ENCODE data around the gene SORCS2. TPM values are rescaled to one million over a fixed set of nuclear protein-coding genes. Genes with fewer than 3 reads are reported as not detected.

The SORCS2 gene
- polyA plus RNA-seq, 1 of the 3 experiments (the other 2 are of a cell fraction): 1.6 TPM

GRCh38 chr4:7410446-7410845 is 218.1 kb downstream of the SORCS2 start:
- no peaks in the 10 kb centered on the region for H3K9me2 ChIP-seq
- no peak overlapping the region for H3K4me2 ChIP-seq
- H2AFZ ChIP-seq (ENCODE audit: low read depth): no peak overlapping the region
- TF ChIP-seq YY1 (IDR thresholded peaks at IDR 0.05; ENCODE audit: low read depth): no peak
- H3K27ac ChIP-seq (ENCODE audit: low read depth in 2 of 2, low read length in 1 of 2): no peak overlapping the region
- no peak overlapping the region for H3K4me3 ChIP-seq (ENCODE audit: low read depth in 2 of 2, low read length in 1 of 2)
- peaks cover 11% of the 10 kb centered on the region for H3K9me3 ChIP-seq
- H4K20me1 ChIP-seq (ENCODE audit: insufficient read depth): no peaks in the 10 kb centered on the region
- H3K27me3 ChIP-seq (ENCODE audit: insufficient read depth): no peaks in the 10 kb centered on the region
- H3K9ac ChIP-seq: no peak overlapping the region
- 83% methylated on average over 1 of the region's 1 CpG for WGBS (ENCODE audit: low lambda C conversion rate)
- H3F3A ChIP-seq (replicated peaks; ENCODE audit: insufficient read depth): no peaks in the 10 kb centered on the region
- ChIA-PET CTCF (interaction anchor here (0.6 kb wide), 1 partner anchor 145 kb away, joined by 3 read pairs; no protein-coding TSS in a partner anchor), POLR2A (no interaction called here)
- H3K79me2 ChIP-seq (ENCODE audit: insufficient read depth): no peaks in the 10 kb centered on the region
- peak; percentile 3 for DNase-seq
- peaks cover 0 to 14% of the 10 kb centered on the region in 2 experiments; a peak in 1 of 4 replicates for H3K4me1 ChIP-seq (ENCODE audit: control insufficient read depth in 1 of 2, insufficient read depth in 2 of 2, low read depth in 1 of 2, low read length in 1 of 2)
- H3K36me3 ChIP-seq (replicated peaks in 1 of 2; ENCODE audit: control insufficient read depth in 1 of 2, insufficient read depth in 2 of 2, low read length in 1 of 2): no peaks in the 10 kb centered on the region

- peak; percentile 1 for DNase-seq
- no peak overlapping the region for H3K4me2 ChIP-seq
- no peaks in the 10 kb centered on the region for H3K36me3 ChIP-seq (replicated peaks in 1 of 2; ENCODE audit: control insufficient read depth in 1 of 2, insufficient read depth in 2 of 2, low read length in 1 of 2)
- no peak overlapping the region for H2AFZ ChIP-seq (ENCODE audit: low read depth)
- peak overlapping the region in 1 of 2 experiments; percentile 12; a peak in 1 of 4 replicates for H3K27ac ChIP-seq (ENCODE audit: low read depth in 2 of 2, low read length in 1 of 2)
- peaks cover 10% of the 10 kb centered on the region for H3K9me3 ChIP-seq
- no peaks in the 10 kb centered on the region for H3K9me2 ChIP-seq
- TF ChIP-seq TAF1 (IDR thresholded peaks at IDR 0.05; ENCODE audit: borderline replicate concordance, low read depth, low read length) (no peak), MXI1 (IDR thresholded peaks at IDR 0.05; ENCODE audit: low read depth, low read length) (no peak), FOXM1 (IDR thresholded peaks at IDR 0.05; ENCODE audit: low read depth) (no peak), JUND (IDR thresholded peaks at IDR 0.05) (no peak)
- H3K4me1 ChIP-seq (ENCODE audit: control insufficient read depth in 1 of 2, insufficient read depth in 2 of 2, low read depth in 1 of 2, low read length in 1 of 2): peaks cover 0 to 14% of the 10 kb centered on the region in 2 experiments; a peak in 1 of 4 replicates
- WGBS (ENCODE audit: low lambda C conversion rate): 30% methylated on average over 1 of the region's 1 CpG
- no peak overlapping the region for H3K9ac ChIP-seq
- ChIA-PET POLR2A (no interaction called here), CTCF (interaction anchor here (0.9 to 1.4 kb wide), 3 partner anchors 14 to 308 kb away, joined by 3 to 6 read pairs (median 4); no protein-coding TSS in a partner anchor)
- H3K4me3 ChIP-seq (ENCODE audit: low read depth in 2 of 2, low read length in 1 of 2): no peak overlapping the region
- H3K27me3 ChIP-seq (ENCODE audit: insufficient read depth): no peaks in the 10 kb centered on the region
- no peaks in the 10 kb centered on the region for H4K20me1 ChIP-seq (ENCODE audit: insufficient read depth)
- H3F3A ChIP-seq (replicated peaks; ENCODE audit: insufficient read depth): no peaks in the 10 kb centered on the region
- no peaks in the 10 kb centered on the region for H3K79me2 ChIP-seq (ENCODE audit: insufficient read depth)
Measured at GRCh38 chr4:7411491-7411890, 219.2 kb downstream of the SORCS2 start.

GRCh38 chr4:7411896-7412553 is 219.7 kb downstream of the SORCS2 start:
- Histone ChIP-seq H3K9ac (no peak overlapping the region), H3K36me3 (replicated peaks in 1 of 2; ENCODE audit: control insufficient read depth in 1 of 2, insufficient read depth in 2 of 2, low read length in 1 of 2) (no peaks in the 10 kb centered on the region), H3K9me2 (no peaks in the 10 kb centered on the region), H3K4me1 (ENCODE audit: control insufficient read depth in 1 of 2, insufficient read depth in 2 of 2, low read depth in 1 of 2, low read length in 1 of 2) (peaks cover 0 to 14% of the 10 kb centered on the region in 2 experiments; a peak in 1 of 4 replicates), H3K27ac (ENCODE audit: low read depth in 2 of 2, low read length in 1 of 2) (peak overlapping the region in 1 of 2 experiments; percentile 56; a peak in 1 of 4 replicates), H2AFZ (ENCODE audit: low read depth) (no peak overlapping the region), H3K4me2 (no peak overlapping the region), H3K79me2 (ENCODE audit: insufficient read depth) (no peaks in the 10 kb centered on the region), H3K27me3 (ENCODE audit: insufficient read depth) (no peaks in the 10 kb centered on the region), H3K4me3 (ENCODE audit: low read depth in 2 of 2, low read length in 1 of 2) (no peak overlapping the region), H3F3A (replicated peaks; ENCODE audit: insufficient read depth) (no peaks in the 10 kb centered on the region), H4K20me1 (ENCODE audit: insufficient read depth) (no peaks in the 10 kb centered on the region), H3K9me3 (peaks cover 7% of the 10 kb centered on the region)
- WGBS (ENCODE audit: low lambda C conversion rate): 36% methylated on average over 2 of the region's 12 CpGs
- ChIA-PET POLR2A (no interaction called here), CTCF (interaction anchor here (0.9 to 1.4 kb wide), 3 partner anchors 15 to 308 kb away, joined by 3 to 6 read pairs (median 4); no protein-coding TSS in a partner anchor)
- no peak for TF ChIP-seq NFIC (IDR thresholded peaks at IDR 0.05; ENCODE audit: borderline replicate concordance)
- TF ChIP-seq USF1 (IDR thresholded peaks at IDR 0.05; ENCODE audit: borderline replicate concordance, low read depth): no peak
- TF ChIP-seq CTCF (IDR thresholded peaks at IDR 0.05): no peak
- peak; percentile 52 for DNase-seq

Measured in SK-N-SH (cell line).